ENCODE measurements around the gene IFT122.
"Not testable (repeated sequence)": the region's sequence is repeated elsewhere in the genome, so short reads cannot be mapped to it uniquely, and the experiment has no call there.

Gene IFT122

DNA sequence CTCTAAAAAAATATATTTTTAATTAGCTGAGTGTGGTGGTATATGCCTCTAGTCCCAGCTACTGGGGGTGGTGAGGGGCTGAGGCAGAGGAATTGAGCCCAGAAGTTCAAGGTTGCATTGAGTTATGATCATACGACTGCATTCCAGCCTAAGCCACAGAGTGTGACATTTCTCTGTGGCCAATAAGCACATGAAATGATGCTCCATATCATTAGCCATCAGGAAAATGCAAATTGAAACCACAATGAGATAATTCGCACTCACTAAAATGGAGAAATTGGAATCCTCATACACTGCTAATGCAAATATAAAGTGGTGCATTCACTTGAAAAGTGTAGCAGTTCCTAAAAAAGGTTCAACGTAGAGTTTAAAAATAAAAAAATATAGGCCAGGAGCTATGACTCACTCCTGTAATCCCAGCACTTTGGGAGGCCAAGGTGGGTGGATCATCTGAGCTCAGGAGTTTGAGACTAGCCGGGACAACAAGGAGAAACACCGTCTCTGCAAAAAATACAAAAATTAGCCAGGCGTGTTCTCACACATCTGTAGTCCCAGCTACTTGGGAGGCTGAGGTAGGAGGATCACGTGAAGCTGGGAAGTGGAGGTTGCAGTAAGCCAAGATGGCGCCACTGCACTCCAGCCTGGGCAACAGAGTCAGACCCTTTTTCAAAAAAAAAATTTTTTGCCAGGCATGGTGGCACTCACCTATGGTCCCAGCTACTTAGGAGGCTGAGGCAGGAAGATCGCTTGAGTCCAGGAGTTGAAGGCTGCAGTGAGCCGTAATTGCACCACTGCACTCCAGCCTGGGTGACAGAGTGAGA is 35.2 kb downstream of the IFT122 start:
- DNase-seq (ENCODE audit: low spot score): no peak

GRCh38 chr3:129475863-129476262 is 35.8 kb downstream of the IFT122 start:
- DNase-seq (ENCODE audit: low spot score): no peak

DNA sequence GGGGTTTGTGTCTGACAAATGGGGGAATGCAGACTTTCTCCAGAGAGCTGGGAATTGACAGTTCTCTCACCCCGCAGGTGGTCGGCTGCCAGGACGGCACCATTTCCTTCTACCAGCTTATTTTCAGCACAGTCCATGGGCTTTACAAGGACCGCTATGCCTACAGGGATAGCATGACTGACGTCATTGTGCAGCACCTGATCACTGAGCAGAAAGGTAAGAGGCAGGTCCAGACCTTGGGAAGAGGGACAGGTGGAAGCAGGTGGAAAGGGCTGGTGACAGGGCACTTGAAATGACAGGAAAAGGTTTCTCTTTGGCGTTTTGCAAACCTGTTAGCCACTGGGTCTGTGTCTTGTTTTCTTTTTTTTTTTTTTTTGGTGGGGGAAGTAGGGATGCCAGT is 36.6 kb downstream of the IFT122 start:
- no peak for DNase-seq (ENCODE audit: low spot score)

- DNase-seq (ENCODE audit: low spot score): not testable (repeated sequence)
Observed at GRCh38 chr3:129481225-129481765, 41.3 kb downstream of the IFT122 start.

DNA sequence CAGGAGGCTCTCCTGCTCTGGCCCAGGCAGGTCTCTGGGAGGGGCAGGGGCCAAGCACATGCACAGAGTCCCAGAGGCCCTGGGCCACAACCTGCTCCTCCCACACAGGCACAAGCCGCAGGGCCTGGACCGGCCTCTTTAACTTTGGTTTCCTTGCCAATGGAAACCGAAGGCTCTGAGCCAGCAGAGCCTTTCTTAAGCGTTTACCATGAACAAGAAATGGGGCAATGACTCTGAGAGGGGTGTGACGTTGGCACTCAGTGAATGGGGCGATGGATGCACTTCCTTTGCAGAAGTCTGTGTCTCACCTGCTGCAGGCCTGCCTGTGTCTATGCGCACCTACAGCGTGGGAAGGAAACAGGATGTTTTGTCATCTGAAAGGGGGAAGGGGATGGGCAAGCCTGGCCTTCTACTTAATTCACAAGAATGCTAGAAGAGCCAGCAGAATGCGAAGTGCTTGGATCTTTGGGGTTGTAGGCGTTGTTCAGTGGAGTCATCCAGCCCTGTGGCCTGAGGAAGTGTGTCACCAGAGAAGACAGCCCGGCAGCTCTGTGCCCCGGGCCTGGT is 41.8 kb downstream of the IFT122 start:
- no peak for DNase-seq (ENCODE audit: low spot score)

GRCh38 chr3:129482721-129483120 is 42.7 kb downstream of the IFT122 start:
- peak; percentile 56 for DNase-seq (ENCODE audit: low spot score)

GRCh38 chr3:129483870-129484269 is 43.8 kb downstream of the IFT122 start:
- no peak for DNase-seq (ENCODE audit: low spot score)

DNA sequence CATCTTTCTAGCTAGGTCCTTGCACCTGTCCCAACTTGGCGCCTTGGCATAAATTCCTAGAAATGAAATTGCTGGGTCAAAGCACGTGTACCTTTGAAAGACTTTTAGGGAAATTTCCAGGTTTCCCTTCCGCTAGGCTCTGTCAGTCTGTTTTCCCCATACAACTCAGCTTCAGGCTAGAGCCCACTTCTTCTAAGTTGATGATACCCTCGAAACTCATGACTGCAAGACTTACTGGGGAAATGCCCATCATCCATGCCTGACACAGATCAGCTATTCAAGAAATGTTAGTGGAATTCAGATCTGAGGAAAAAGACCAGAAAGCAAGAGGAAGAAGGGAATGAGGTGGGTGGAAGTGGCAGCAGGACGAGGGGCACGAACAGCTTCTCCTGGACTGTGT is 45.1 kb downstream of the IFT122 start:
- DNase-seq (ENCODE audit: low spot score): not testable (repeated sequence)

DNA sequence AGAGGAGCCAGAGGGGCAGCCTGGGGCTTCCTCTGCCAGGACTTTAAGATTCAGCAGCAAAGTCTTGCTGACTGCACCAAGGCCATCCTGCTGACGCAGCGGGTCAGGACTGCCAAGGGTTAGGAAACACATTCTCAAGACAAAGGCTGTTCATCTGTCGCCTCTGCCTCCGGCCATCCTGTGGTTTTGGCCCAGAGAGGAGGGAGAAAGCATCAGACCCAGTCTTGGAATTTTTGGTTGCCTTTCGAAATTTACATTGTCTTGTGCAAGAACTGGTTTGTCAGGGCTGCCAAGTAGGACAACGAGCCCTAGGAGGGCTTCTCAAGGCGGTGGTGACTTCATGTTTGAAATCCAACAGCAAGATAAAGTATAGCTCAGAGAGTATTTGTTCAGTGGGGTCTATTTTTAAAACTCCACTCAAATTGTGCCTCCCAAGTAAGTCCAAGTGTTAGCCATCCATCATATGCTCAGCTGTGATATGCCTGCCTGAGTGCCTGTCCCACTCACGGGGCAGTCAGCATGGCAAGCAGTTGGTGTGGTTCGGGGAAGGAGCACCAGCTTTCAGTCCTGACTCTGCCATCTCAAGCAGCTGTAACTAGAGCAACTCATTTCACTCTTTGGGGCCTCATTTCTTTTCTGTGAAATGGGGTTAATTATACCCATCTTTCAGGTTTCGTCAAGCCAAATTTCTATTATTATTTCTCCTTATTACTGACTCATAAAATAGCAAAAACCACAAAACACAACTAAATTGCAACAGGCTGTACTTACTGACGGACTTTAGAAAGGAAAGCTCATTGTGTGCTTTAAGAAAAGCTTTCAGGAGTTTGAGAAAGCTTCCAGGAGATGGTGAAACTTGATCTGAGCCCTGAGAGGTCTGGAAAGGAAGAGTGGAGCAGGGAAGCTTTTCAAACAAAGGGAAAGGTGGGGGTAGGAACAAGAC is 46.0 kb downstream of the IFT122 start:
- peak; percentile 56 for DNase-seq (ENCODE audit: low spot score)

GRCh38 chr3:129486664-129487035 is 46.6 kb downstream of the IFT122 start:
- DNase-seq (ENCODE audit: low spot score): no peak

- no peak for DNase-seq (ENCODE audit: low spot score)
Observed at GRCh38 chr3:129487183-129487867, 47.3 kb downstream of the IFT122 start.

DNA sequence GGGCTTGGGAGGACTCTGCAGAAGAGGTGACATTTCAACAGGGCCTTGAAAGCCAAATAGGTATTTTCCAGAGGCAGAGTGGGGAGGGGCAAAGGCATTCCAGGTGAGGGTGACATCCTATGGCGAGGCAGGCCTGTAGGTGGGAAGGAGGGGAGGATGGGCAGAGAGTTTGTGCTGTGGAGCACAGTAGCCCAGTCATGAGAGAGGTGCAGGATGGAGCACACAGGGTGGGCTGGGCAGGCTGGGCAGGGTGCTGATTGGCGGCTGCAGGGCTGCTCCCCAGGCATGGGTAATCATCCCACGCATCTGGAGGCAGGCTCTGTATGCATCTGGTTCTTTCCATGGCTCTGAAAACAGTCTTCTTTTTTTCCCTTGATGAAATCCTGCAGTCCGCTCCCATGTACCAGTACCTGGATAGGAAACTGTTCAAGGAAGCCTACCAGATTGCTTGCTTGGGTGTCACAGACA is 47.9 kb downstream of the IFT122 start:
- DNase-seq (ENCODE audit: low spot score): not testable (repeated sequence)

- not testable (repeated sequence) for DNase-seq (ENCODE audit: low spot score)
Observed at GRCh38 chr3:129489258-129489657, 49.2 kb downstream of the IFT122 start.

DNA sequence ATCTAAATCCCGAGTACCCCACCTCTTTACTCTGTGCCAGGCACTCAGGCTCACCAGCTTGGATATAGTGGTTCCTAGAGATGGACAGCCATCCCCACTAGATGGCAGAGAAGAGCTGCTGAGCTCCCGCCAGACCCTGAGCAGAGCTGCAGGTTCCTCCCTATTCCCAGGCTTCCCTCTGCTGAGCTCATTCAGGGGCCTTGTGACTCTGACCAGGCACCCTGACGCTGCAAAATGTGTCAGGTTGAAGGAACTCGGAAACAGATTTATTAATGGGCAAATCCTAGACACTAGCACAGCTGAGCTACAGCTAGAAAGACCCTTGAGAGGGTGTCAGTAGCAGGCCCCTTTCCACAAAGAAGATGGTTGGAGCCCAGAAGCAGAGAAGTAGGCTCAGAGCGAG is 50.2 kb downstream of the IFT122 start:
- DNase-seq (ENCODE audit: low spot score): peak; percentile 90

GRCh38 chr3:129491077-129491476 is 51.1 kb downstream of the IFT122 start:
- DNase-seq (ENCODE audit: low spot score): not testable (repeated sequence)

DNA sequence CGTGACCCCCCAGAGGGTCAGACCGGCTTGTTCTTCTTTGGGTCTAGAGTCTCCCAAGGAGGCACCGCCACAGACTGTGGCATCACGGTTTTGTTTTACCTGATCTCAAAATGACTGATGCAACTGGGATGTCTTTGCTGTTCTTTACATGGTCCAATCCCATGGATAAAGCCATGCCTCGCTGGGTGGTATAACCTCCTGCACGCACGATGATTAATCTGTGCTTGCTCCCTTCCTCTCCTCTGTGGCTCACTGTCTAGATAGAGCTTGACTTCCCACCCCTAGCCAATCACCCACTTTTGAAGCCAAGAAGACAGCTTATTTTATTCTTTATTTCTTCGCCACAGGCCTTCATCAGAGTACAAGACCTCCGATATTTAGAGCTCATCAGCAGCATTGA is 51.8 kb downstream of the IFT122 start:
- no peak for DNase-seq (ENCODE audit: low spot score)

GRCh38 chr3:129492691-129493090 is 52.7 kb downstream of the IFT122 start:
- DNase-seq (ENCODE audit: low spot score): no peak

DNA sequence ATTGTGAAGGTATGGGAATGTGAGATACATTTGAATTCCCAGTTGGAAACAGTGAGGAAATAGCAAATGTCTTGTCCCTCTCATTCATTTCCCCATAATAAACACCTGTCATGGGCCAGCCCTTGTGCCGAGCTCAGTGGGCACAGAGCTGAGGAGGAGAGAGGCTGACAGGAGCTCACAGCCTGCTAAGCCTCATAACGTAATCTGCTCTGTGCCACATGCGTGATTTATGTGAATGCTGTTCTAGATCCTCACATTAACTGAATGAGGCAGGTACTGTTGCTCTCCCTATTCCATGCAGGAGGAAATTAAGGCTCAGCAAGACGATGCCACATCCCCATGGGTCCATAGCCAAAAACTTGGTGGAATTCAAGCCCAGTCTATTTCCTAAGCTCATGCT is 53.2 kb downstream of the IFT122 start:
- no peak for DNase-seq (ENCODE audit: low spot score)

DNA sequence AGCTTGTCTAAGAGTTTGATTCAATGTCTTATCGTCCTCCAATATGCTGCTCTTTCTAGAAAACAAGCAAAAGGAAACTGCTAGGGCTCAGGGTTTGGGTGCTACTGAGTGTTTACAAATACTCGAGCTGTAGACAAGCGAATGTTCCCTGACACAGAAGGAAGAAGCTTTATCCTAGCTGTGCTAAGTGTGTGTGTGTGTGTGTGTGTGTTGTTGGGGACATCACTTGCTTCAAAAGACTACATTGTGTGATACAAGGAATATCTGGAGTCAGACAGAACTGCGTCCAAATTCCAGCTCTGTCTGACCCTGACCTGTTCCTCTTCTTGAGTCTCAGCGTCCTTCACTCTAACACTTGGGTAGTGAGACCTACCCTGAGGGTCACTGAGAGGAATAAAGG is 54.5 kb downstream of the IFT122 start:
- DNase-seq (ENCODE audit: low spot score): not testable (repeated sequence)

DNA sequence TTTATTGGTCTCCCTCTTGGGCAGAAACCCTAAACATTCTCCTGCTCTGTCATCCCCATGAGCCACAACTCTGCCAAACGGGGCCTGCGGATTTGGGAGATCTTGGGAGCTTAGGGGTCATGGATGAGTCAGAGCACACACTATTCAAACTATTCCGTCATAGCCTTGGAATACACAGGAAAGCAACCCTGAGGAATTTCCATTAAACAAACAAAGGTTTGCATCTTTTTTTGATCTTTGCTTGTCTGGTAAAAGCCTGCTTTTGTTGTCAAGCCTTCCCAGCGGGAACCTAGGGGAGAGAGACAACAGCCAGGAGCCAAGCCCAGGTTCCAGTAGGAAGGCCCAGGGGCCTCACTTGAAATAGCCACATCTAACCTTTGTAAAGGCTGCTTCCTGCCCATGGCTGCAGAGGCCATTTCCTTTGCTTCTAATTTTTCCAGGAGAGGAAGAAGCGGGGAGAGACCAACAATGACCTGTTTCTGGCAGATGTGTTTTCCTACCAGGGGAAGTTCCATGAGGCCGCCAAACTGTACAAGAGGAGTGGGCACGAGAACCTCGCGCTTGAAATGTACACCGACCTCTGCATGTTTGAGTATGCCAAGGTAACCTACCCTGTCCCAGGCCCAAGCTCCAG is 55.1 kb downstream of the IFT122 start:
- not testable (repeated sequence) for DNase-seq (ENCODE audit: low spot score)

- DNase-seq (ENCODE audit: low spot score): not testable (repeated sequence)
Observed at GRCh38 chr3:129497876-129498275, 57.9 kb downstream of the IFT122 start.
